GM18870 (cell line): ENCODE results near the gene USP25.

Source experiments
- ATAC-seq: cut with Tn5 transposase; IDR thresholded peaks from one replicate; pipeline ENCODE4 v1.9.1; 2021; ENCODE audit warnings: moderate library complexity; ENCODE audit not compliant: unreplicated experiment

Gene USP25

DNA sequence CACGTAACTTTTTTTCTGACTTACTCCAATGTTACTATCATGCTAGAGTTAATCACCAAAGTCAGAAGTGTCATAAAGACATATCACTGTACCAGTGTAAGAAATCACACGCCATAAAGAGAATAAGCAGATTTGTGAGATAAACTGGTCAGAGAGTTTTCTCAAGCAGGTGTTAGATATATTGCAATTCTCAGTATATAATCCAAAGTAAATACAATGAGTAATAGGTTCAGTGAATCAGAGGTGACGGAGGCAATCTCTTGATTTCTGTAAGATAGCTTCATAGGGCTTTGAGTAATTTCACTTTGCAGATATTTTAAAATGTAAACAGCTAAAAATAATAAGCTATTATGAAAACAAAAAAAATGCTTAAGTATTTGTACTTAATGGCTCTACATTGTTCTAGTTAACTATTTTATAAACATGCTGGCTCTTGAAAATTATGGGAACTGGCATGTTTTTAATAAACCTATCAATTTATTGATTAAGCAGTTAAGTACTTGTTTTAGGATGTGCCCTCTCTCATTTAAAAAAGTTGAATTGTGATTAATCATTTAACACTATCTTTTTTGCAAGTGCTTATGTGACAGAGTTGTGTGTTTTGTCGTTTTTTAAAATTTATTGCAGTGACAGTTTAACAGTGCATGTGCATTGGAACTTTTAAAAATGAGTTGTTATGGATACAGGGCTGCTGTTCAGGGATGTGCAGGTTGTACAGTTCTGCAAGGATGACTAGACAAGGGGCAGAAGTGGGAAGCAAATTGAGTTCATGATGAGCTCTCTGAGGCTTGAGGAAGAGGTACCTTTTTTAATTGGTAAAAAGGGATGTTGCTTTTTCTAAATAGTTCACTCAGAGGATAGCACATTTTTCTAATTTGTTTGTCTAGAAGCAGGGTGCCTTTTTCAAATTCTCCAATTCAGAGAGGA lies 119.1 kb downstream of the USP25 start:
- ATAC-seq: no peak

DNA sequence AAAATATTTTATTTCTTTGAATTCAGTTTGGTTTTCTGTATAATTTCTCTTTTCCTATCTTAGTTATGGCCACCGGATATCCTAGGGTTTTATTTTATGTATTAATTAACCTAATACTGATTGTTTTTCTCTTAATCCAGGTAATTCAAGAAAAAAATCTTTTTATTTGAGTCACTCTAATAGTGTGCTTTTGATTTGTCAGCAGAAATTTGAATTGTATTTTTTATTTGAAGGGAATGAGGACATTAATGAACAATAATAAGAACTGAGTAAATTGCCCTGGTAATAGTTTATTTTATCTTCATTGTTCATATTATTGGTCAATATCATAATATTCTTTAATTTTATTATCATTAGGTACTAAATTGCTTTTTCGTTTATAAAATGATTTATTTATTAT lies 120.1 kb downstream of the USP25 start:
- no peak for ATAC-seq

DNA sequence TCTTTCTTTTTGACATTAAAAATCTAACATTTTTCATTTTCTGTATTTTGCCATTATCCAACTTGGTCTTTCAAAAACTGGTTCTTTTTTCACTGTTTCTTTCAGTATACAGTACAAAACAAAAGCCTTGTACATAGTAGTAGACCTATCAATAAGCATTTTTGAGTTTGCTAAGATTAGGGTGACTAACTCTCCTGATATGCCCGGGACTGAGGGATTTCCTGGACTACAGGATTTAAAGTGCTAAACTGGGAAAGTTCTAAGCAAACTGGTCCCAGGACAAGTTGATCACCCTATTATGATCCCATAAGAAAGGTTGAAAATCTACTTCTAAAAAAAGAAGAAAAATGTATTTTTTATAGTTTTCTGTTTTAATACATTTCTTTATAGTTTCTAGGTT lies 120.9 kb downstream of the USP25 start:
- no peak for ATAC-seq

DNA sequence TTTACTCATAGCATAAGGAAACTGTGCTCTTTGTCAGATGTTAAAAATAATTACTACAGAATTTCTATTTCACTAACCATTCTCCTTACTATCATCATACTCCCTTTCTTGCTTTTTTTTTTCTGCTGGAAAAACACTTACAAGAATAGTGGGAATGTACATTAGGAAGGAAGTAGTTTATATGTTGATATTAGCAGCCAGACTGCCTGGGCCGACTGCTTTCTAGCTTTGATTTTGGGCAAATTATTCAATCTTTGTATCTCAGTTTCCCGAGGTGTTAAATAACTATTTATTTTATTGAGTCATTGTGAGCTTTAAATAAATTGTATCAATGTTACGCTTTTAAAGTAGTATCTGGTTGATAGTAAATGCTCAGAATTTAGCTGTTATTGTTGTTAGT lies 122.4 kb downstream of the USP25 start:
- no peak for ATAC-seq

DNA sequence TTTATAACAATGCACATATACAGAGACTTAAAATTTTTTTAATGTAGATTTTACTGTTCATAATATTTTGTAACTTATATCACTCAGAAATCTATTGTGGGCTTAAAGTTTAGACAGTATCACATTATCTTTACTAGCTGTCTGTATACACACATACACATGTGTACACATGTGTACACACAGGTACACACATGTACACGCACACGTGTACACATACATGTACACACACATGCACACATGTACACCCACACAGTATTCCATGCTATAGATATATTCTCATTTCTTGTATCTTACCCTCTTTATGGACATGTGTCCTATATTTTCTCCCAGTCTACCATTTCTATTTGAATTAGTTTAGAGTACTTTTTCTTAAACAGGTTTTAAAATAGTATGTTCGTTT lies 123.3 kb downstream of the USP25 start:
- no peak for ATAC-seq

DNA sequence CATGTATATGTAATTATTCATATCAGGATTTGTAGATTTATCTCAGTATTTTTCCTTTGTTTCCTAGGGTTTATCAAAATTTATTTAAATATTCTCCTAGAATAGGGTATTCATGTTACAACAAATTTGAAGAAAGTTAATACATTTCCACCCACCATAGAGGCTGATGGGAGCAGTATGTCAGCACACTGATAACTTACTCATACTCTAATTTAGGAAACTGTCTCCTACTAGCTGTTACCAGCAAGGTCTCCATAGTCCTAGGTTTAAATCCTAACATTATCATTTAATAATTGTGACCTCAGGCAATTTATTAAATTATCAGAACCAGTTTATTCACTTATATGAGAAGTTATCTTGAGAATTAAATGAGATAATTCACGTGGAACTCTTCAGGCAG lies 127.0 kb downstream of the USP25 start:
- no peak for ATAC-seq

DNA sequence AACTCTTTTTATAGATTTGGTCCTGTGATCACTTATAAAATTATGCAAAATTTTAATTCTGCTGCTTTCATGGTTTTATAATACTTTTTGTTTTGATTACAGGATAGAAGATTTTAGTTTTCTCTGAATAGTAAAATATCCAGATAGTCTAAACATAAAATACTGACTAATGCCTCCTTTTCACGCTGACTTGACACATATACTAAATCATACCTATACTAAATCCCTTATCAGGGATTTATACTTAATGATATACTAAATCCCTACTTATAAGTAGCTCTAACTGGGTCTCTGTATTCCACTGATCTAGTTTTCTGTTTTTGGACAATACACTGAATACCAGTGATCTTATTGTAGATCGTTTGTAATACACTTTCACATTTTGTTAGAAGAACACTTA lies 128.0 kb downstream of the USP25 start:
- no peak for ATAC-seq

DNA sequence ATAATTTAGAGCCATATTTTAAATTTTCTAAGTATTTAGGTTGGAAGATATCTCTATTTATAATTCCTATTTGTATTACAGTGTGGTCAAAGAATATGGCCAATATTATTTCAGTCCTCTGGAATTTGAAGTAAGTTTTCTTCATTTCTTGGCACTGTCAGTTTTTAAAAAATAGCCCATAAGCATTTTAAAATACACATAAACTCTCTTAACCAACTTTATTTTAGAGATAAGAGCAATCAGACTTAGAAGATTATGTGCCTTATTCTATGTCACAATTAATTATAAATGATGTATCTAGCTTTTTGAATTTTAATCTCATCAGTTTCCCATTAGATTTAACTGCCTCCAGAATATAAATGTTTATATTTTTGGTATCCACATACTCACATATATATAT lies 130.8 kb downstream of the USP25 start:
- ATAC-seq: no peak

DNA sequence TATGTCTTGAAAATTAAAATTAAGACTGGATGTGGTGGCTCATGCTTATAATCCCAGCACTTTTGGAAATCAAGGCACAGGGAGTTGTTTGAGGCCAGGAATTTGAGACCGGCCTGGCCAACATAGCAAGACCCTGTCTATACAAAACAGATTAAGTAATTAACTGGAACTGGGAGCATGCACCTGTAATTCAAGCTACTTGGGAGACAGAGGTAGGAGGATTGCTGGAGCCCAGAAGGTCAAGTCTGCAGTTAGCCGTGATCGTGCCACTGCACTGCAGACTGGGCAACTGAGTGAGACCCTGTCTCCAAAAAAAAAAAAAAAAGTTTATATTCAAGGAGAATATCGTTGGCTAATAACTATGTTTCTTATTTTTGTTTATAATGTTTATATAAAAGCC lies 139.2 kb downstream of the USP25 start:
- ATAC-seq: no peak

DNA sequence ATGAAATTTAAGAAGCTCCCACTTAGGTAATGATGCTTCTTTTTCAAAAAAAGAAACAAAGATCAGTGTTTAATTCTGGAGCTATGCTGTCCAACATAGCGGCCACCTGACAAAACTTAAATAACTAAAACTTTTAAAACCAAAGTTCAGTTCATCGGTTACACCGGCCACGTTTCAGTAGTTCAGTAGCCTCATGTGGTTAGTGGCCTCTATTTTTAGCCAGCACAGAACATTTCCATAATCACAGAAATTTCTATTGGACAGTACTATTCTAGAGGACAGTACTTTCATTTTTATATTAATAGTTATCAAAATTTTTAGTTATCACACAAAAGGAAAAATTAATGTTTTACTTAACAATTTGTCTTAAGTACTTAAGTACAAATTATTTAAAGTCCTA lies 141.0 kb downstream of the USP25 start:
- no peak for ATAC-seq

DNA sequence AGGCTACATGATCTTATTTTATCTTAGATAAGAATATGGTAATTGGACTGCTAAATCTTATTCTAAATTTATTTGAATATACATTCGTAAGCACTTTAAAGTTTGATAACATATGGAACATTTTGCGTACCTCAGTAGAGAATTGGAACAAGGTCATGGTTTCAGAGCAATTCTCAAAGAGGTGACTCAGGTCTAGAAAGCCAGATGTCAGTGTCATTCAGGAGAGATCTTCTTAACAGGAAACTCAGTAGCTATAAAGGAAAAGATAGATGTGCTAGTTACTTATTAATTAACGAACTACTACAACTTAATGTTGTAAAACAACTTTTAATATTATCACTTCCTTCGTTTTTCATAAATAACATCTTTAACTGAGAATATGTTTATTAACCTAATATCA lies 142.5 kb downstream of the USP25 start:
- peak; percentile 41 for ATAC-seq

DNA sequence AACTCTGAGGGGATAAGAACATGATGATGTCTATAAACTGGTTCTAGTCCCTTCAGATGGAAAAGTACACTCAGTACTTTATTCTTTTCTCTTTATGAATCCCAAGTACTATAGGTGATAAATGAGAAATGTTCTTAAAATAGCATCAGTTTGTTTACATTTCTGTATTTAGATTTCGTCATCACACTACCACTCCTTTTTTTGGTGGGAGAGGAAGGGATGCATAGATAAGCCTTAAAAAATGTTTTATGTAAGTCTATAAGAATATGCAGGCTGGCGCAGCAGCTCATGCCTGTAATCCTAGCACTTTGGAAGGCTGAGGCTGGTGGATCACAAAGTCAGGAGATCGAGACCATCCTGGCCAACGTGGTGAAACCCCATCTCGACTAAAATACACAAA lies 144.8 kb downstream of the USP25 start:
- ATAC-seq: no peak

DNA sequence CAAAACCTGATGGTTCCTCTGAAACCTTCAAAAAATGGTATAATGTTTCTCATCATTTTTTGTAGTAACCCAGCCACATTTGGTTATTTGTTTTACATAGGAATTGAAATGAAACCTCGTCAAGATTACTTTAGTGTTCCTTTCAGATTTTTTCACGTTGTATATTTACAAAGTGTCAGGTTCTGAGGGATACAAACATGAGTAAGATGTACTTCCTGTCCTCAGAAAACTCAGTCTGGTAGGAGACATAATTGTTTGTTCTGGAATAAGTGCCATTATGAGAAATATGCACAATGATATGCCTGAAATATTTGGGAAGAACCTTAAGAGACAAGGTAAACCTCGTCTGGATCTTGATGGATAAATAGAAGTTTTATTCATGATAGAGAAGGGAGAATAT lies 145.5 kb downstream of the USP25 start:
- no peak for ATAC-seq

DNA sequence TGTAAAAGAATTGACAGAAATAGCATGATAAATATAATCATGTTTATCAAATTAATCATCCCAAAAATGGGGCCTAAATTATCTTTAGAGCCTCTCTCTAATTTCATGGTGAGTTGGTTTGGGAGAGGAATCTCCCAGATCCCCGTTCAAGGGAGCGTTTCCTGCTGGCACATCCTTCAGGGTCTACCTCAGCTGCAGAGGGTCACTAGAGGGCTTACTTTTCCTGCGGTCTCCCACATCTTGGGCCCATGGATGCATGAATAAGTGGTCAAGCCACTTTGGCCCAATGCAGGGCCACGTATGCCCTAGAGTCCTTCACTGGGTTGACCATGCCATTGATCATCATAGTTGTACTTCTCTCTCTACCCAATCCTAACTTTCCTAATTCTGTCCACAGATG lies 164.1 kb downstream of the USP25 start:
- ATAC-seq: no peak

DNA sequence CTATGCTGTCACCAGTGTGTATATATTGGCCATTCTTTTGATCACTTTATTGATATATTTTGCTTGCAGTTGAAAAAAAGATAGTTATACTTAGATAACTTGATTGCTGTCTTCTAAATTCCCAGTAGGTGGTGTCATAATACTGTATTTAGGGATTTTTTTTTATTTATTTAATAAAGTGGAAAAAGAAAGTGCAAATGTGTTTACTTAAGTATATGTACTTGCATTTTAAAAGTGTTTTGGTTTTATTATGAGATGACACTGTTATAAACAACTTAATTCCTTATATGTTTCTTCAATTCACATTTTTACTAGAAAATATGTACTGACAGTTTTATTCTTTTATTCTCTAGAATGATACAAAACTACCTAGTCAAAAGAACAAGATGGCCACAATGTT lies 164.8 kb downstream of the USP25 start:
- no peak for ATAC-seq

DNA sequence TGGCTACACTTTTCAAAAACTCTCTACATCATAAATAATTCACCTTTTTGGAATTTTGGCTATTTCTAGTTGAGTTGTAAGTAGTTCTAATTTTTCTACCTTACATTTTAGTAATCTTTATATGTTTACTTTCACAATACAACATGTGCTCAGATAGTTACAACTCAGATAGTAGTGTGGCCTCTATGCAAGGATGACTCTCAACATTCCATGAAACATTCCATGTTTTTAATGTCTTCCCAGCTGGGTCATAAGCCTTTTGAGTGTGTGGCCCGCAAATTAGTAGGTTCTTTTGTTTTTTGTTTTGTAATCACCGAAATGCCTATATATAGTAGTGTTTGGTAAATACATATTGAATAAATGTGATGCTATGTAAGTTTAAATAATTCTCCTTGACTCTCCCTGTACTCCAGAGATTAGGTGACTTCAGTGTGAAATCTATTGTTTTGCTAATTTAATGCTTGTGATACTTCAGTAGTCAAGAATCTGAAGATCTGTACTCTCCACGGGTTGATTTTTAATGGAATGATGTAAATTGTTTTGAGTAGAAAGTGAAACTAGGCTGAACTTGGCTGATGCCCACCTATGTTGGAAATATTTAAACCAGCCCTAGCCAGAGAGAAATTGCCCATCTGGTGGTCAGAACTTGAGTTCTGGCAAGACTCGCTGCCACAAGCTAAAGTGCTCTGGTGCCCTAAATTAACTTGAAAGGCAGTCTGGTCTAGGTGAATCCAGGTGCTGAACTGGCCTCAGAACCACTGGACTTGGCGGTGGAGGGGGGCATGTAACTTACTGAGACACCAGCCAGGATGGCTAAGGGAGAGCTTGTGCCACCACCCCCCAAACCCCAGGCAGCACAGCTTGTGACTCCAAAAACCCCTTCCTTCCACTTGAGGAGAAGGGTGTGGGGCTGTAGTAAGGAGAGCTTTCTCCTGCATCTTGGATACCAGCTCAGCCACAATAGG lies 165.6 kb downstream of the USP25 start:
- no peak for ATAC-seq

DNA sequence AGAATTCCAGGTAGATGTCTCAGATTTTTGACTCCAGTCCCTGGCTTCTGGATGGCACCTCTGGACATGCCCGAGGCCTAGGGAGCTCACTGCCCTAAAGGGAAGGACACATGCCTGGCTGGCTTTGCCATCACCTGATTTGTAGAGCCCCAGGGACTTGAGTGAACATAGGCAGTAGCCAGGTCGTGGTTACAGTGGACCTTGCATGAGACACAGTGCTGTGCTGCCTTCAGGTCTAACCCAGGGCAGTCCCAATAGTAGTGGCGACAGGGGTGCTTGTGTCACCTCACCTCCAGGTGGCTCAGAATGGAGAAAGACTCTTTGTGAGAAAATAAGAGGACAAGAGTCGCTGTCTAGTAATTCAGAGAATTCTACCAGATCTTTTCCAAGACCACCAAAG lies 166.7 kb downstream of the USP25 start:
- no peak for ATAC-seq

DNA sequence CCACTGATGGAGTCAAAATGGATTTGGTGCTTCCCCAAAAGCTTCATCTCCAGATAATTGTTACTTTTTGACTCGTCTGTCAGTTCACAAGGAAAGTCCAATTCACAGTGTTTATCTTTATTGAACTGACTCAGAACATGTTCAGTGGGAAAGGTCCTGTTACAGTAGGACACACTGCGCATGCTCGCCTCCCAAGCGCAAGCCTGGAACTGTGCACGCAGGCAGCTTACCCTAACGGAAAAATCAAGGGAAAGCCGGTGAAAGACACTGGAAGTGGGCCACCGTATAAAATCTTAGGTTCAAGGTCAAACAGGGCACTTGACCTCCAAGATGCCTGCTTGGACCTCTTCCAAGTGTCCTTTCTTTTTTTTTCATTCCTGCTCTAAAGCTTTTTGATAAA lies 174.6 kb downstream of the USP25 start:
- ATAC-seq: no peak

DNA sequence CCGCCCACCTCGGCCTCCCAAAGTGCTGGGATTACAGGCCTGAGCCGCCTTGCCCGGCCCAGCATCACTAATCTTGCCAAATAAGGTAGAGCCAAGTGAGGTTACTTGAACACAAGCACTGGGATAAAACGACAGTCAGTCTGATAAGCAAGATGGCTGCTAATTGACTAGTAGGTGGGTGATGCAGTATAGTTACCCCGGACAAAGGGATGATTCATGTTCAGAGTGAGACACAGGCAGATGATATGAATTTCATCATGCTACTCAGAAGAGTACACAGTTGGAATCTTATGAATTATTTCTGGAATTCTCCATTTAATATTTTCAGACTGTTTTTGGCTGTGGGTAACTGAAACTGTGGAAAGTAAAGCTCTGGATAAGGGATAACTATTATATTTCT lies 178.4 kb downstream of the USP25 start:
- ATAC-seq: no peak

DNA sequence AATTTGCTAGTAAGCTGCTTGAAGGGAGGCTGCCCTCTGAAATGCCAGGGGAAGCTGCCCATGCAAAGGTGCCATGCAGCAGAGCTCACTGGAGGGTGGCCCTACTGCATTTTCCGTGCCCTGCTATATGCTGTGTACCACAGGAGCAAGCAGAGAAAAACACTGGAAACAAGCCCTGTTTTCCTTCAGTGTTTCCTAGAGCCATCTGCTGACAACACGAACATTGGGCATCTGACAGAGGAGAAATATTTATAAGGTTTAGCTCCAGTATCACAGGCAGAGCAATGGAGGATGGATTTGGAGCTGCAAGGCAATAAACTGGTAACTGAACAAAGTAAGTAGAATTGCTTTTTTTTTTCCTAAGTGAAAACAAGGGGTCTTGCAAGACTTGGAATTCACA lies 198.4 kb downstream of the USP25 start:
- no peak for ATAC-seq

DNA sequence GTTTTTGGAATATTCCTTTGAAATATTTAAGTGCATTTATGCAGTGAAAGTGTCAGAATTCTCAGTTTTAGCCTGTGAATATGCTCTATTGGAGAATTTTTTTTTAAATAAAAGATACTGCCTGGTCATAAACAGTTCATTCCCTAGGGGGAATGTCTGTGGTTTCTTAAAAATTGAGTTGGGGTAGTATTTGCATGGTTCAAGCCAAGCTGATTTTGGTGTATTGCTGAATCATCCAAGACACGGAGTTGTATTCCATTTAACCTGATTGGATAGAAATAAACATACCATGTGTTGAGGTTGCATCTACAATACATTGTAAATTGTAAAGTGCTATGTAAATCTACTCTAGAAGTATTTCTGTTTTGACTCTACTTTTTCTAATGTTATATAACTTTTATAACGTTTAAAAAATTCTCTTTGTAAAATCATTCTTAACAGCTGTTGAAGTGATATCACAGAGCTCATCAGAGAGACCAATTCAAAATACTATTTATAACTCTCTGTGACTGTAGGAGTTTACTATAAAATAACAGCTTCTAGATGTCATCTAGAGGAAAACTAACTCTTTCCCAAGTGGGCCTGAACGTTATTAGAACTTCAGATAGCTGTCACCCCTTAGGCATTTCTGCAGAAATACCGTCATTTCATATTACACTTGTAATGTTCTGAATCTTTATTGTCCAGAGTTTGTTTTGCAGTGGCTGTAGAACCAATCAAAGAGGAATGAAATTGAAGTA lies 199.1 kb downstream of the USP25 start:
- ATAC-seq: no peak
